SU-DHL-6 (cell line): ENCODE results near the gene HHAT.

Source experiments
- H2AFZ ChIP-seq: fragments of 200-600 bp; sonication (generic); 2 replicates; pipeline ENCODE4 v1.6.1; 2014; ENCODE audit warnings: low read depth, mild to moderate bottlenecking, moderate library complexity, mixed read lengths, antibody characterized with exemption, low read length; ENCODE audit not compliant: severe bottlenecking
- H3F3A ChIP-seq: fragments of 200-600 bp; shearing (Covaris generic); 2 replicates; pipeline ENCODE4 v1.6.0; 2016; ENCODE audit warnings: antibody characterized with exemption, mild to moderate bottlenecking; ENCODE audit not compliant: insufficient read depth
- H3K27ac ChIP-seq: fragments of 200-600 bp; sonication (generic); 2 replicates; pipeline ENCODE4 v1.5.1; 2016; ENCODE audit warnings: low read depth, mild to moderate bottlenecking, low read length, moderate library complexity, mixed read lengths
- H3K27me3 ChIP-seq: fragments of 200-600 bp; sonication (generic), shearing (Covaris generic); 2 replicates; pipeline ENCODE4 v1.6.0; 2014; ENCODE audit warnings: mild to moderate bottlenecking, low read length
- H3K36me3 ChIP-seq: fragments of 200-600 bp; sonication (generic); 2 replicates; pipeline ENCODE4 v1.6.1; 2014; ENCODE audit warnings: mild to moderate bottlenecking, low read length, mixed read lengths
- H3K4me2 ChIP-seq: fragments of 300-600, 200-600 bp; shearing (Covaris generic), sonication (generic); 2 replicates; pipeline ENCODE4 v1.6.0; 2014; ENCODE audit warnings: low read length, low read depth, mild to moderate bottlenecking; ENCODE audit not compliant: poor library complexity, severe bottlenecking
- H3K4me3 ChIP-seq: fragments of 200-600 bp; sonication (generic); 2 replicates; pipeline ENCODE4 v1.5.1; 2014; ENCODE audit warnings: antibody characterized with exemption, low read length, mild to moderate bottlenecking, mixed read lengths; ENCODE audit not compliant: insufficient read depth, poor library complexity, severe bottlenecking
- H3K79me2 ChIP-seq: fragments of 200-600 bp; sonication (generic); 2 replicates; pipeline ENCODE4 v1.6.1; 2014; ENCODE audit warnings: mild to moderate bottlenecking, low read length, moderate library complexity; ENCODE audit not compliant: insufficient read depth
- H3K9ac ChIP-seq: fragments of 200-600 bp; sonication (generic); 2 replicates; pipeline ENCODE4 v1.7.0; 2014; ENCODE audit warnings: mild to moderate bottlenecking, low read length
- H3K9me2 ChIP-seq: fragments of 200-600 bp; sonication (generic); replicated peaks from 2 replicates; pipeline ENCODE4 v1.6.1; 2014; ENCODE audit warnings: low read length; ENCODE audit not compliant: insufficient read depth
- H3K9me3 ChIP-seq: fragments of 200-600 bp; sonication (generic); 2 replicates; pipeline ENCODE4 v1.6.1; 2014; ENCODE audit warnings: low read length, mixed read lengths; ENCODE audit not compliant: insufficient read depth
- H4K20me1 ChIP-seq: fragments of 200-600 bp; sonication (generic); 2 replicates; pipeline ENCODE4 v1.6.1; 2014; ENCODE audit warnings: low read depth, mild to moderate bottlenecking, antibody characterized with exemption, low read length, moderate library complexity, mixed read lengths
- CTCF ChIP-seq: fragments of 200-600 bp; sonication (generic); IDR thresholded peaks from one replicate; pipeline ENCODE4 v1.5.1; 2017; ENCODE audit warnings: antibody characterized with exemption, mild to moderate bottlenecking, low read length, moderate library complexity; ENCODE audit not compliant: insufficient read depth, poor library complexity, severe bottlenecking
- EZH2phosphoT487 ChIP-seq: fragments of 200-600 bp; sonication (generic), shearing (Covaris generic); conservative IDR thresholded peaks from 2 replicates; pipeline ENCODE4 v1.6.1; 2018; ENCODE audit warnings: mild to moderate bottlenecking, antibody characterized with exemption, low read length, moderate library complexity, mixed read lengths

Gene HHAT

GRCh38 chr1:210364479-210364878, 35.8 kb downstream of the HHAT start:
- H2AFZ ChIP-seq, result no peak overlapping the region
- TF ChIP-seq EZH2phosphoT487, result no peak
- no peak for TF ChIP-seq CTCF
- no peaks in the 10 kb centered on the region for H4K20me1 ChIP-seq
- H3K4me3 ChIP-seq, result no peak overlapping the region
- H3K9ac ChIP-seq, result no peak overlapping the region
- no peak overlapping the region for H3K27ac ChIP-seq
- no peaks in the 10 kb centered on the region for H3K79me2 ChIP-seq
- H3K27me3 ChIP-seq, result no peaks in the 10 kb centered on the region
- no peak overlapping the region for H3K4me2 ChIP-seq
- no peaks in the 10 kb centered on the region for H3F3A ChIP-seq
- H3K36me3 ChIP-seq, result no peaks in the 10 kb centered on the region
- no peaks in the 10 kb centered on the region for H3K9me2 ChIP-seq
- H3K9me3 ChIP-seq, result no peaks in the 10 kb centered on the region

- Histone ChIP-seq H3K9ac (no peak overlapping the region), H3K27me3 (no peaks in the 10 kb centered on the region), H3K36me3 (no peaks in the 10 kb centered on the region), H3K27ac (no peak overlapping the region), H3K79me2 (no peaks in the 10 kb centered on the region), H3K4me3 (no peak overlapping the region), H2AFZ (no peak overlapping the region), H3K9me2 (no peaks in the 10 kb centered on the region), H3K9me3 (no peaks in the 10 kb centered on the region), H3F3A (no peaks in the 10 kb centered on the region), H4K20me1 (no peaks in the 10 kb centered on the region), H3K4me2 (no peak overlapping the region)
- TF ChIP-seq EZH2phosphoT487 (no peak), CTCF (no peak)
These were observed 38.1 kb downstream of the HHAT start for GRCh38 chr1:210366767-210367166.

GRCh38 chr1:210367566-210367965, 38.9 kb downstream of the HHAT start:
- no peak overlapping the region for H3K9ac ChIP-seq
- H3K79me2 ChIP-seq, result no peaks in the 10 kb centered on the region
- TF ChIP-seq EZH2phosphoT487, result no peak
- TF ChIP-seq CTCF, result no peak
- no peaks in the 10 kb centered on the region for H3K36me3 ChIP-seq
- H3K4me2 ChIP-seq, result no peak overlapping the region
- H3K27ac ChIP-seq, result no peak overlapping the region
- no peaks in the 10 kb centered on the region for H3K9me2 ChIP-seq
- no peaks in the 10 kb centered on the region for H3F3A ChIP-seq
- no peaks in the 10 kb centered on the region for H4K20me1 ChIP-seq
- H3K27me3 ChIP-seq, result no peaks in the 10 kb centered on the region
- no peak overlapping the region for H3K4me3 ChIP-seq
- H3K9me3 ChIP-seq, result no peaks in the 10 kb centered on the region
- no peak overlapping the region for H2AFZ ChIP-seq
